Nephron progenitor cell (in vitro differentiated cells): ENCODE measurements around the gene CLDN4.
A peak's percentile ranks its signal among the peaks of the same experiment; 100 is the strongest.

Experiments
- DNase-seq: peaks from one replicate; pipeline ENCODE4 v3.0.0; 2021
- H3K27ac Mint-ChIP-seq: 2 replicates; pipeline ENCODE4 v1.8.0; 2021; ENCODE audit warnings: mild to moderate bottlenecking, moderate library complexity, mixed read lengths
- H3K27me3 Mint-ChIP-seq: 2 replicates; pipeline ENCODE4 v1.8.0; 2021; ENCODE audit warnings: mild to moderate bottlenecking, low read depth, mixed read lengths; ENCODE audit not compliant: poor library complexity
- H3K36me3 Mint-ChIP-seq: 2 replicates; pipeline ENCODE4 v1.8.0; 2021; ENCODE audit warnings: low read depth, mixed read lengths
- H3K4me1 Mint-ChIP-seq: 2 replicates; pipeline ENCODE4 v1.8.0; 2021; ENCODE audit warnings: mixed read lengths
- H3K4me3 Mint-ChIP-seq: 2 replicates; pipeline ENCODE4 v1.8.0; 2021; ENCODE audit warnings: mild to moderate bottlenecking, moderate library complexity, mixed read lengths
- H3K9me3 Mint-ChIP-seq: 2 replicates; pipeline ENCODE4 v1.8.0; 2021; ENCODE audit warnings: mild to moderate bottlenecking, moderate library complexity, mixed read lengths
- TF ChIP-seq, protein P1 (sequence below): fragments of 200-600 bp; sonication (generic); IDR thresholded peaks from 2 replicates; pipeline ENCODE4 v1.5.0; 2021; ENCODE audit warnings: antibody characterized with exemption

CLDN4 gene

DNA sequence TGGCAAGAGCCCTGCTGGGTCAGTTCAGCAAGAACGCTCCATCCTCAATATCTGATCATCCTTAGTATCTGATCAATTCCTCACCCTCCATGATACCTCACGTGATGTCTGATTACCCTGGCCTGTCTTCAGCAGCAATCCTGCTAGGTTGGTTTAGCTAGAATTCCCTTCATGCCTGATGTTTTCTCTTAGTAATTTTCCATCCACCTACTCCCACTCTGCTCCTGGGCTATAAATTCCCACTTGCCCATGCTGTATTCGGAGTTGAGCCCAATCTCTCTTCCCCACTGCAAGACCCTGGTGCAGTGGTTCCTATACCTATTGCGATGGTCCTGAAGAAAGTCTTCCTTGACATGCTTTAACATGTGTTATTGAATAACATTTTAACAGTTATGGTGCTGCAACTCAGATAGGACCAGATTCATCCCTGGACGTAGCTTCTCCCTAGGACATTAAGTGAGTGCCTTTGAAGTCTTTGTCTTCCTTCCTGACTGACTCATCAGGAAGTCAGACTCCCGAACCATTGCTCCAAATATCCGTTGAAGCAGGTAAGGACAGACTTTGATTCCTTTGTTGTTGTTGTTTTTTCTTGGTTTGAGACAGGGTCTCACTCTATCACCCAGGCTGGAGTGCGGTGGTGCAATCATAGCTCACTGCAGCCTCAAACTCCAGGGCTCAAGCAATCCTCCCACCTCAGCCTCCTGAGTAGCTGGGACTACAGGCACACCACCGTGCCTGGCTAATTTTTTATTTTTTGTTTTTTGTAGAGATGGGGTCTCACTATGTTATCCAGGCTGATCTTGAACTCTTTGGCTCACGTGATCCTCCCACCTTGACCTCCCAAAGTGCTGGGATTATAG is 31.3 kb upstream of the CLDN4 start:
- no peaks in the 10 kb centered on the region for H3K27me3 Mint-ChIP-seq
- H3K27ac Mint-ChIP-seq, result peak overlapping the region; percentile 79

DNA sequence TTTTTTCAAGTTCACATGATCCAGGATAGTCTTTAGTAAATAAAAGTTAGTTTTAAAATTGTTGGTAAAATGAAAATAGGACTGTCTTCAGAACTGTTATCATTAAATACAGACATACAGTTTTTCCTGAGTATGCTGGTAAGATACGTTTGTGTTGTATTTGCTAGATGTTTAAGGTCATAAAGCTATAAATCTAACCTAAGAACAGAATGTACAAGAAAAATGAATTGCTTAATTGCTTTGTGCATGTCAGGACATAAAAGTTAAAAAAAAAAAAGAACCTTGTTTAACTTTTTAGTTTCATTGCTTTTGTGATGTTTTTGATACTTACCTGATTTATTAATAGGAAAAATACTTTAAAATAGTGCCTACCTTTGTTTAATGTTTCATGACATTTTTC is 29.2 kb upstream of the CLDN4 start:
- H3K4me1 Mint-ChIP-seq, result peaks cover 14% of the 10 kb centered on the region
- TF ChIP-seq, protein P1, sequence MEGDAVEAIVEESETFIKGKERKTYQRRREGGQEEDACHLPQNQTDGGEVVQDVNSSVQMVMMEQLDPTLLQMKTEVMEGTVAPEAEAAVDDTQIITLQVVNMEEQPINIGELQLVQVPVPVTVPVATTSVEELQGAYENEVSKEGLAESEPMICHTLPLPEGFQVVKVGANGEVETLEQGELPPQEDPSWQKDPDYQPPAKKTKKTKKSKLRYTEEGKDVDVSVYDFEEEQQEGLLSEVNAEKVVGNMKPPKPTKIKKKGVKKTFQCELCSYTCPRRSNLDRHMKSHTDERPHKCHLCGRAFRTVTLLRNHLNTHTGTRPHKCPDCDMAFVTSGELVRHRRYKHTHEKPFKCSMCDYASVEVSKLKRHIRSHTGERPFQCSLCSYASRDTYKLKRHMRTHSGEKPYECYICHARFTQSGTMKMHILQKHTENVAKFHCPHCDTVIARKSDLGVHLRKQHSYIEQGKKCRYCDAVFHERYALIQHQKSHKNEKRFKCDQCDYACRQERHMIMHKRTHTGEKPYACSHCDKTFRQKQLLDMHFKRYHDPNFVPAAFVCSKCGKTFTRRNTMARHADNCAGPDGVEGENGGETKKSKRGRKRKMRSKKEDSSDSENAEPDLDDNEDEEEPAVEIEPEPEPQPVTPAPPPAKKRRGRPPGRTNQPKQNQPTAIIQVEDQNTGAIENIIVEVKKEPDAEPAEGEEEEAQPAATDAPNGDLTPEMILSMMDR, result no peak

More for the DNA sequence above, 31.3 kb upstream of the CLDN4 start:
- no peak overlapping the region for H3K4me3 Mint-ChIP-seq
- peaks cover 11% of the 10 kb centered on the region for H3K4me1 Mint-ChIP-seq
- TF ChIP-seq, protein P1, result no peak
- H3K9me3 Mint-ChIP-seq, result peaks cover 19% of the 10 kb centered on the region
- no peaks in the 10 kb centered on the region for H3K36me3 Mint-ChIP-seq
- no peak for DNase-seq

DNA sequence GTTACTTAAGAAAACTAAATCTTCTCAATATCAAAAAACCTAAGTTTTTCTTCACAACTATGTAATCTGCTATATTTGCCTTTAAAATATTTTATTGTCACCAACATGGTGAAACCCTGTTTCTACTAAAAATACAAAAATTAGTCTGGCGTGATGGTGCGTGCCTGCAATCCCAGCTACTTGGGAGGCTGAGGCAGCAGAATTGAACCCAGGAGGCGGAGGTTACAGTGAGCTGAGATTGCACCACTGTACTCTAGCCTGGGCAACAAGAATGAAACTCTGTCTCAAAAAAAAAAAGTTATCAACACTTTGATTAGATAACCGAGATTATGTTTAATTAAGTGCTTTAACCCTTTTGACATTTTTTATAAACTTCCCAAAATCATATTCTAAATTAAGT is 28.3 kb upstream of the CLDN4 start:
- peaks cover 3% of the 10 kb centered on the region for H3K27me3 Mint-ChIP-seq
- H3K4me3 Mint-ChIP-seq, result no peak overlapping the region
- H3K36me3 Mint-ChIP-seq, result no peaks in the 10 kb centered on the region
- H3K9me3 Mint-ChIP-seq, result peaks cover 9% of the 10 kb centered on the region
- DNase-seq, result no peak
- TF ChIP-seq, protein P1, result no peak
- peaks cover 14% of the 10 kb centered on the region for H3K4me1 Mint-ChIP-seq
- no peak overlapping the region for H3K27ac Mint-ChIP-seq

More for the DNA sequence above, 29.2 kb upstream of the CLDN4 start:
- no peak for DNase-seq
- Mint-ChIP-seq H3K9me3 (peaks cover 9% of the 10 kb centered on the region), H3K27ac (no peak overlapping the region), H3K27me3 (no peaks in the 10 kb centered on the region), H3K36me3 (no peaks in the 10 kb centered on the region), H3K4me3 (no peak overlapping the region)

DNA sequence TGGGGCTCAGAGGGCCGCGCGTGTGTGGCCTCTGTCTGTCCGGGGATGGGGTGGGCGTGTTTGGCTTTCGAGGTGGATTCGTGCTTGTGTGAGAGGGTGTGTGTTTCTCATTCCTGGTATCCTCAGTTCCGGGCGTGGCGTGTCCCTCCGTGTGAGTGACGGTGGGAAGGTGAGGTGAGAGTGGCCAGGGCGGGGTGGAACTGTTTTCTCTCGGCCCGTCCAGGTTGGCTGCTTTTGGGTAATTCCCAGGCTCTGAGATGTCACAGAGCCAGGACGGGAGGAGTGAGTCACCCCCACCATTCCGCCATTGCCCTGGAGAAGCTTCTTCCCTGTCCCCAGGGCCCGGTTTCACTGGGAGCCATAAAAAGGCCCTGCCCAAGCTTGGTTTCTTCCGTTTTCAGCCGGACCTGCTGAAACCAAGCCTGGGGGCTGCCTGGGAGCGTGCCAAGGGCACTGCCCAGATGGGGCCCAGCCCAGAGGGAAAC is 21.3 kb upstream of the CLDN4 start:
- Mint-ChIP-seq H3K27me3 (peaks cover 17% of the 10 kb centered on the region), H3K4me1 (peaks cover 13% of the 10 kb centered on the region), H3K4me3 (no peak overlapping the region), H3K36me3 (no peaks in the 10 kb centered on the region), H3K27ac (no peak overlapping the region), H3K9me3 (peaks cover 5% of the 10 kb centered on the region)
- DNase-seq, result no peak
- TF ChIP-seq, protein P1, result no peak

DNA sequence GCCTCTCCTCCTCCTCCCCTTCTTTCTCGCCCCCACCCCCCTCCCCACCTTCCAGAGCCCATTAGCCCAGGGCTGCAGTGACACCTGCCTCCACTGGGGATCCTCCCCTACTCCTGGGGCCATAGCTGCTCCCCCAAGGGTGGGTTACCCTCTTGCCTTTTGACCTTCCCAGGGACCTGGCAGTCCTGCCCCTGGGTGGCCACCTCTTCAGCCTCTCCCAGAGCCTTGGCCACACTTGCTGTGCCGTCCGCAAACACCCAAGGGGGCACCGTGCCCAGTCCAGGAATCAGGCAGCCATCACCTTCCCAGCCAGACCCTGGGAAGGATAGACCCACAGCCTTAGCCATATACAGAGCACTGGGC is 19.8 kb upstream of the CLDN4 start:
- Mint-ChIP-seq H3K27ac (no peak overlapping the region), H3K36me3 (no peaks in the 10 kb centered on the region), H3K9me3 (peaks cover 5% of the 10 kb centered on the region), H3K4me3 (no peak overlapping the region), H3K27me3 (peaks cover 22% of the 10 kb centered on the region), H3K4me1 (peaks cover 8% of the 10 kb centered on the region)
- DNase-seq, result no peak
- TF ChIP-seq, protein P1, result no peak

DNA sequence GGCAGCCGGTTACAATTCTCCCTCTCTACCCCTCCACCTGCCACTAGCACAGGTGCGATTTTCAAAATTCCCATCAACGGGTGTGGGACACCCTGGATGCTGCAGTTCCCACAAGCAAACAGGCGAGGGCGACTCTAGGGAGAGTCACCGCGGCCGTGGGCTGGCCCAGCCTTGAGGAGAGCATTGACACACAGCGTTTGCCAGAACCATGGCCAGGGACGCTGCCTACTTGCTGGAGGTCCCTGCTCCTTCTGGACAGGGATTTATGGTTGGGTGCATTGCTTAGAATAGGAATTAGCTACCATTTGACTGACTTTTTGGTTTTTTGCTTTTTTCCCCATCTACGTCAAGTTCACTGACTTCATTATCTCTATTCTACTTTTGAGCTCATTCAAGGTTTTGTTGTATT is 19.0 kb upstream of the CLDN4 start:
- Mint-ChIP-seq H3K27ac (no peak overlapping the region), H3K4me1 (peaks cover 8% of the 10 kb centered on the region), H3K4me3 (no peak overlapping the region), H3K9me3 (peaks cover 5% of the 10 kb centered on the region), H3K36me3 (no peaks in the 10 kb centered on the region), H3K27me3 (peaks cover 22% of the 10 kb centered on the region)
- TF ChIP-seq, protein P1, result peak; percentile 74
- peak; percentile 72 for DNase-seq
